ENCODE measurements around the gene NIPA2. TPM values are rescaled to one million over a fixed set of nuclear protein-coding genes. Genes with fewer than 3 reads are reported as not detected.
"Not testable (repeated sequence)": the region's sequence is repeated elsewhere in the genome, so short reads cannot be mapped to it uniquely, and the experiment has no call there.

Gene NIPA2
- total and polyA plus RNA-seq, 8 donors = 1.2 to 280 (median 37.7) TPM

- Histone ChIP-seq H3K4me1 (peaks cover 0 to 16% (median 2%) of the 10 kb centered on the region in 4 donors), H3K27me3 (no peaks in the 10 kb centered on the region), H3K9me3 (no peaks in the 10 kb centered on the region), H3K4me3 (no peak overlapping the region), H3K36me3 (peaks cover 0 to 3% (median 0%) of the 10 kb centered on the region in 4 donors), H3K27ac (no peak overlapping the region)
- no peak for DNase-seq
- intact Hi-C loops (cut with DNase I; ENCODE audit: low total_unique reads) = no loop called here
- 40 to 56% (median 47%) methylated on average over 2 of the region's 2 CpGs for WGBS, 5 donors
- TF ChIP-seq EP300 (IDR thresholded peaks at IDR 0.05) (no peak), POLR2AphosphoS5 (IDR thresholded peaks at IDR 0.05) (no peak), POLR2A (IDR thresholded peaks at IDR 0.05) (no peak), CTCF (IDR thresholded peaks at IDR 0.05) (no peak)
Observed at GRCh38 chr15:22806664-22807063, 31.8 kb upstream of the NIPA2 start.

- H3K4me3 ChIP-seq; H3K27me3 ChIP-seq; intact Hi-C loops (cut with DNase I; ENCODE audit: low total_unique reads); H3K27ac ChIP-seq; DNase-seq; H3K9me3 ChIP-seq: not testable (repeated sequence)
- Histone ChIP-seq H3K4me1 (peaks cover 0 to 16% (median 2%) of the 10 kb centered on the region in 4 donors), H3K36me3 (peaks cover 0 to 14% (median 7%) of the 10 kb centered on the region in 4 donors)
- WGBS, 5 donors = 80 to 91% (median 86%) methylated on average over 9 of the region's 9 CpGs
Observed at GRCh38 chr15:22807831-22808230, 30.6 kb upstream of the NIPA2 start.

DNA sequence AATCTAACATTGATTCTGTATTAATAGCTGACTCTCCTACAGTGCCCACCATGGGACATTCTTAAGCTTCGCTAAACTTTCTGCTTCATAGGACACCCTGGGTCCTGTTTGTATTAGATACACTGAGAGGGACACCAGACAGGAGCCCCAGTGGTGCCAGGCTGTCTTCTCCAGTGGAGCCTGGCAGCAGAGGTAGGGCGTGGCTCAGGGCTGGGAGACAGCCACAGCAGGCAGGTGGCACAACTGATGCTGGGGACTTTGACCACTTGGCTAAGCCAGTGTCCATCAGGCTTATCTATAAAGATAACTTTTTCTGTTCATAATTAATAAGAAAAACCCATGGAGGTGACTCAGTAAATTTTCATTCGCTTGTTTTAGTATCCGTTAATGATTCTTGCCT lies 30.2 kb upstream of the NIPA2 start:
- peak in 1 of 2 donors; percentile 37 for DNase-seq
- TF ChIP-seq POLR2A (IDR thresholded peaks at IDR 0.05) (no peak), CTCF (IDR thresholded peaks at IDR 0.05) (no peak), POLR2AphosphoS5 (IDR thresholded peaks at IDR 0.05) (no peak), EP300 (IDR thresholded peaks at IDR 0.05) (no peak)
- Histone ChIP-seq H3K4me1 (peaks cover 0 to 16% (median 2%) of the 10 kb centered on the region in 4 donors), H3K4me3 (no peak overlapping the region), H3K27ac (no peak overlapping the region), H3K27me3 (no peaks in the 10 kb centered on the region), H3K9me3 (no peaks in the 10 kb centered on the region), H3K36me3 (peaks cover 0 to 18% (median 10%) of the 10 kb centered on the region in 4 donors)
- intact Hi-C loops (cut with DNase I; ENCODE audit: low total_unique reads) = no loop called here
- 41 to 72% (median 46%) methylated on average over 4 of the region's 4 CpGs for WGBS, 5 donors

- H3K4me3 ChIP-seq = no peak overlapping the region
- intact Hi-C loops (cut with DNase I; ENCODE audit: low total_unique reads) = no loop called here
- H3K27me3 ChIP-seq = no peaks in the 10 kb centered on the region
- H3K27ac ChIP-seq = no peak overlapping the region
- H3K4me1 ChIP-seq = peaks cover 0 to 16% (median 2%) of the 10 kb centered on the region in 4 donors
- TF ChIP-seq POLR2A (IDR thresholded peaks at IDR 0.05) (no peak), POLR2AphosphoS5 (IDR thresholded peaks at IDR 0.05) (no peak), EP300 (IDR thresholded peaks at IDR 0.05) (no peak), CTCF (IDR thresholded peaks at IDR 0.05) (no peak)
- WGBS, 5 donors = 78 to 98% (median 93%) methylated on average over 7 of the region's 7 CpGs
- peaks cover 0 to 24% (median 13%) of the 10 kb centered on the region in 4 donors for H3K36me3 ChIP-seq
- no peak for DNase-seq
- no peaks in the 10 kb centered on the region for H3K9me3 ChIP-seq
Observed at GRCh38 chr15:22808761-22809280, 29.6 kb upstream of the NIPA2 start.
